HG02938 (cell line): ENCODE results near the gene GMNN.

Experiments used
- ATAC-seq: cut with Tn5 transposase; IDR thresholded peaks from one replicate; pipeline ENCODE4 v1.9.1; 2021; ENCODE audit warnings: mild to moderate bottlenecking, moderate library complexity; ENCODE audit not compliant: unreplicated experiment

GMNN gene

GRCh38 chr6:24799541-24799915 lies 24.8 kb downstream of the GMNN start:
- no peak for ATAC-seq

DNA sequence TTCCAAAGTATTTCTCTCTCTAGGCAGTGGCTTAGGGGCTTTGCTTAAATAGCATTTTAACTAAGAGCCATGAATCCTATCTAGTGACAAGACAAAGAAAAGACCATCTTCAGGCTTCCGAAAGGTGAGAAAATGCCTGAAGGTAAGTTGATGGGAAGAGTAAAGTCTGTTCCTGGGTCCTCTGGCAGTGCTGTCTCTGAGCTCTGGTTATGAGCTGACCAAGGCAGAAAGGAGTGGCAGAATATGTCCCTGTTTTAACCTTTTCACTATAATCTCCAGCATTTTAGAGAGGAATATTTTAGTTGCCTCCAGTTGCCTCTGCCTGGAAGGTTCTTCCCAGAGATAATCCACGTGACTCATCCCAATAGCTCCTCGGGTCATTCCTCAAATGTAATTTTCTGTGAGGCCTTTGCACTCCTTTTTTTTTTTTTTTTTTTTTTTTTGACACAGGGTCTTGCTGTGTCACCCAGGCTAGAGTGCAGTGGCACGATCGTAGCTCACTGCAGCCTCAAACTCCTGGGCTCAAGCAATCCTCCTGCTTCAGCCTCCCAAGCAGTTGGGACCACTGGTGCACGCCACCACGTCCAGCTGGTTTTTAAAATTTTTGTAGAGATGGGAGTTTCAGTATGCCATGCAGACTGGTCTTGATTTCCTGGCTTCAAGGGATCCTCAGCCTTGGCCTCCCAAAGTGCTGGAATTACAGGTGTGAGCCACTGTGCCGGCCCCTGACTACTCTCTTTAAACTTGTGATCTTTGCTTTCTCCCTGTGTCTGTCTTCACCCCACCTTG lies 27.7 kb downstream of the GMNN start:
- no peak for ATAC-seq

- no peak for ATAC-seq
Measured at GRCh38 chr6:24807584-24807983, 32.8 kb downstream of the GMNN start.

DNA sequence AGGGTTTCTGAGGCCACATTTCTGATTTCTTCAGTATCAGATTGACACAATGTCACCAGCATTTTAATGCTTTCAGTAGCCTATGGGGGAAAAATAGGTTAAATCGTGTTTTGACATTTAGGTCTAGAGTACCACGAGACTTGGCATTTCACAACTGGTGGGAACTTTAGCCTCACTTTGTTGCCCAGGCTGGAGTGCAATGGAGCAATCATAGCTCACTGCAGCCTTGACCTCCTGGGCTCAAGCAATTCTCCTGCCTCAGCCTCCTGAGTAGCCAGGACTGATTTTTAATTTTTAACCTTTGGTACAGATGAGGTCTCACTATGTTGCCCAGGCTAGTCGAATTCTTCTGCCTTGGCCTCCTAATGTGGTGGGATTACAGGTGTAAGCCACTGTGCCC lies 35.0 kb downstream of the GMNN start:
- no peak for ATAC-seq

- ATAC-seq: no peak
Measured at GRCh38 chr6:24818346-24818745, 43.6 kb downstream of the GMNN start.

DNA sequence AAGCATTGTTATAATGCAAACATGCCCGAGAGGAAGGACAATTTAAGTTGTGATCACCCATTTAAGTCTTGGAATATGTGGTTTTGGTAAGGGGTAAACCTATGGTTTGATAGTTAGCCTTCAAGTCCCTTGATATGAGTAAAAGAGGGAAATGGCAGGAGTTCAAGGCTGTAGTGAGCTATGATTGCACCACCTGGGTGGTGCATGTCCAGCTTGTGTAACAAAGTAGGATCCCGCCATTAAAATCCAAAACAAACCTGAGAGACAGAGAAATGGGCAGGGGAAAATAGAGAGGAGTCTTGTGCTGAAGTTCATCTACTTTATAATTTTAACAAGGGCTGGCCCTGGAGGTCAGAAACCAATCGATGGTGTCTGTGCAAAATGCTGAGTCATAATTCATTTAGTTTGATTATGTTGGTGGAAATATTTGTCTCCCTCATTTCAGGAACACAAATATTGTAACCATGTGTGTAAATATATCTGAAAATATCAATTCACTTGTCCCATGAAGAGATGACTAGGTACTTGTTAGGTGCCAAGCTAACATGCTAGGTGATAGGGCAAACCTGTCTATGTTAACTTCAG lies 47.2 kb downstream of the GMNN start:
- no peak for ATAC-seq

GRCh38 chr6:24822696-24823095 lies 48.0 kb downstream of the GMNN start:
- ATAC-seq: no peak

DNA sequence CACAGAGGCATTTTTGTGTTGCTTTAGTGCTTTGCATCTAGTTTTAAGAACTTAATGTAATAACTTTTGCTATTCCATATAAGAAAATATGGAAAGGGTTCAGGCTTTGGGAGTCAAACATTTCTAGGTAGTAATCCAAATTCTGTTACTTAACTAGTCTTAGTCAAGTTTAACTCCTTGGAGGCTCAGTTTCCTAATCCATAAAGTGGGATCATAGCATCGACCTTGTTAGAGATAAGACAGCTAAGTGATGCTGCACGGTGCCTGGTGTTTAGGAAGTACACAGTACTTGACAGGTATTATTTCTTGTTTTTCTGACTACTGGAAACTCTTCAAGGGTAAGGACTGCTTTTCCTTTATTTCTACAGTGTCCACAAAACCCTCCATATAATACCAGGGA lies 48.4 kb downstream of the GMNN start:
- no peak for ATAC-seq

DNA sequence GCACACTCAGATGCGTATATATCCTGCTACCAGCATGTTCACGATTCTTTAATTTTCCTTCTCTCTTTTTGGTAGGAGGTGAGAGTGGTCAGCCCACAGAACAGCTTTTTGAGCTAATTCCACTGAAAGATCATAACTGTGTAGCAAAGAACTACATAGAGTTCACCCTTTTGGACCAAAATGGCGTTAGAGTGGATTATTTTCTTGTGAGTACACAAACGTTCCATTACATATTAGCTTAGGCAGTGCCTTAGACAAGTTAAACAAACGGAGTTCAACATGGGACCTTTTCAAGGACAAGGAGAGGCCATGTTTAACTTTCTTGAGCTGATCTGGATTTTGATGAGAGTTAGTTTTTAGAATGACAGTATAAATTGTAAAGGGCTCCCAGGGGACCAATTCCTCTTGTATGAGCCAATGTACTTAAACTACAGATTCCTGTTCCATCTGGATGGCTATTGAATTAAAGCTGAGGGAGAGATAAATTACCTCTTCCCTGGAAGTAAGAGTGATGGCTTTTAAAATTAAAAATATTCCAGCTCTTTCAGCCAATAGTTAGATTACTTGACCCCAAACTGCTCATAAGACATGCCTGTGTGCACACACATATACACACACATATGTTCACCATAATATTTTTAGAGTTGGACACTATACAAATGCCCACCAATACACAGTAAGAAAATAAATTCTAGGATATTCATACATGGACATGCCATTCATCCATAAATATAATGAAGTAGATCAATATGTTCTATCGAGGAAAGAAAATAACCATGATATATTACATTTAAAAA lies 49.6 kb downstream of the GMNN start:
- no peak for ATAC-seq

- ATAC-seq: no peak
Measured at GRCh38 chr6:24825130-24825630, 50.4 kb downstream of the GMNN start.

- ATAC-seq: no peak
Measured at GRCh38 chr6:24827162-24827561, 52.4 kb downstream of the GMNN start.

DNA sequence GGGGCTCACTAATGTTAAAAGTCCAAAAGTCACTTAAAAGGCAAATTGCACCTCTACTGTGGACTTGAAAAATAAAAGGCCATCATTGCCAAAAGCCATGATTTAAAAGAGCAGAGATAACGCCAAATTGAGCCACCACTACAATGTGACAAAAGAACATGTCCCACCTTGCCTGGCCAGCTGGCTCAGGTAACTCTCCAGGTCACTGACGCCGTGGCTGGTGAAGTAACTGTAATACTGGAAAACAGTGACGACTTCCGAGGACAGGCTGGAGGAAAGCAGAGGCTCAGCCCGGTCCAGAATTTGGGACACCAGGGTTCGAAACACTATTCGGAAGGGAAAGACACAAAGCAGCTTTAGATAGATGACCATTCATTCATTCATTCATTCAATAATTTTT lies 53.2 kb downstream of the GMNN start:
- no peak for ATAC-seq

DNA sequence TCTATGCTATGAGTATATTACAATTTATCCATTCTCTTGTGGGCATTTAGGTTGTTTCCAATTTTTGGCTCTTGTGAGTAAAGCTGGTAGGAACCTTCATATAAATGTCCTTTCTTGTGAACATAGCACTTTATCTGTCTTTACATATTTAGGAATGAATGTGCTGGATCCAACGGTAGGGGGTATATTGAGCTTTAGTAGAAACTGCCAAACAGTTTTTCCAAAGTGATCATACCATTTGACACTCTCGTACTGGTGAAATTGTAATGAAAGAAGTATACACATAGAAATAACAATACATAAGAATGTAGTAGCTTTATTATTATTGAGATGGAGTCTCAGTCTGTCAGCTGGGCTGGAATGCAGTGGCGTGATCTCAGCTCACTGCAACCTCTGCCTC lies 54.9 kb downstream of the GMNN start:
- no peak for ATAC-seq

- no peak for ATAC-seq
Measured at GRCh38 chr6:24831771-24832716, 57.3 kb downstream of the GMNN start.

DNA sequence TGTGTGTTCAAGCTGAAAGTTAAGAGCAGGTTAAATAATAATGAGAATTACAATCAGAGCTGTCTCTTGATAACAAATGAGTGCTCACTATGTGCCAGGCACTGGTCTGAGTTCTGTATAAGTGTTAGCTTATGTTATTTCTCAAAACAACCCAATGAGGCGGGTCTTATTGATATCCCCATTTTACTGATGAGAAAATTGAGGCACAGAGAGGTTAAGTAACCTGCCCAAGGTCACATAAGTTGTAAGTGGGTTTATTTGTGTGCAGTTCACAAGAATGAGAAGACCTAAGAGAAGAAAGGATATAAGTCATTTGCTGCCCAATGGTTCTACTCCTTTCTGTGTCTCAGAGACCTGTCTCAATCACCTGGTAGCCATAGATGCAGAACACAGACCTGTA lies 58.1 kb downstream of the GMNN start:
- ATAC-seq: no peak

GRCh38 chr6:24833711-24834386 lies 59.1 kb downstream of the GMNN start:
- ATAC-seq: no peak
